Neural progenitor cell (in vitro differentiated cells): ENCODE measurements around the gene SCMH1.

Experiments used
- EZH2phosphoT487 ChIP-seq: fragments of 200-600 bp; sonication (generic); IDR thresholded peaks from 2 replicates; pipeline ENCODE4 v1.6.1; 2017; ENCODE audit warnings: antibody characterized with exemption
- TF ChIP-seq, protein P1 (sequence below): fragments of 200-600 bp; sonication (generic); IDR thresholded peaks from 2 replicates; pipeline ENCODE4 v1.5.1; 2017; ENCODE audit warnings: antibody characterized with exemption, mild to moderate bottlenecking

DNA sequence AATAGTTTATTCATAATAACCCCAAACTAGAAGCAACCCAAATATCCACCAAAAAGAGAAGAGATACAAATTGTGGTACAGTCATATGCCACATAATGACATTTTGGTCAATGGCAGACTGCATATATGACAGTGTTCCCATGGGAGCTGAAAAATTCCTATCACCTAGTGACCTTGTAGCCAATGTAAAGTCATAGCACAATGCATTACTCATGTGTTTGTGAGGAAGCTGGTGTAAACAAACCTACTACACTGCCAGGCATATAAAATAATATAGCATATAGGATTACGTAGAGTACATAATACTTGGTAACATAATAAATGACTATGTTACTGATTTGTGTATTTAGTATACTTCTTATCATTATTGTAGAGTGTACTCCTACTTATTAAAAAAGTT lies 191.1 kb downstream of the SCMH1 start:
- TF ChIP-seq, protein P1, sequence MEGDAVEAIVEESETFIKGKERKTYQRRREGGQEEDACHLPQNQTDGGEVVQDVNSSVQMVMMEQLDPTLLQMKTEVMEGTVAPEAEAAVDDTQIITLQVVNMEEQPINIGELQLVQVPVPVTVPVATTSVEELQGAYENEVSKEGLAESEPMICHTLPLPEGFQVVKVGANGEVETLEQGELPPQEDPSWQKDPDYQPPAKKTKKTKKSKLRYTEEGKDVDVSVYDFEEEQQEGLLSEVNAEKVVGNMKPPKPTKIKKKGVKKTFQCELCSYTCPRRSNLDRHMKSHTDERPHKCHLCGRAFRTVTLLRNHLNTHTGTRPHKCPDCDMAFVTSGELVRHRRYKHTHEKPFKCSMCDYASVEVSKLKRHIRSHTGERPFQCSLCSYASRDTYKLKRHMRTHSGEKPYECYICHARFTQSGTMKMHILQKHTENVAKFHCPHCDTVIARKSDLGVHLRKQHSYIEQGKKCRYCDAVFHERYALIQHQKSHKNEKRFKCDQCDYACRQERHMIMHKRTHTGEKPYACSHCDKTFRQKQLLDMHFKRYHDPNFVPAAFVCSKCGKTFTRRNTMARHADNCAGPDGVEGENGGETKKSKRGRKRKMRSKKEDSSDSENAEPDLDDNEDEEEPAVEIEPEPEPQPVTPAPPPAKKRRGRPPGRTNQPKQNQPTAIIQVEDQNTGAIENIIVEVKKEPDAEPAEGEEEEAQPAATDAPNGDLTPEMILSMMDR, result no peak
- TF ChIP-seq EZH2phosphoT487, result no peak
